ENCODE results near the gene AP2A2. TPM values are rescaled to one million over a fixed set of nuclear protein-coding genes. Genes with fewer than 3 reads are reported as not detected.

Gene AP2A2
- total RNA-seq, 2 experiments from 2014 or later = 24.9 to 43.0 TPM

DNA sequence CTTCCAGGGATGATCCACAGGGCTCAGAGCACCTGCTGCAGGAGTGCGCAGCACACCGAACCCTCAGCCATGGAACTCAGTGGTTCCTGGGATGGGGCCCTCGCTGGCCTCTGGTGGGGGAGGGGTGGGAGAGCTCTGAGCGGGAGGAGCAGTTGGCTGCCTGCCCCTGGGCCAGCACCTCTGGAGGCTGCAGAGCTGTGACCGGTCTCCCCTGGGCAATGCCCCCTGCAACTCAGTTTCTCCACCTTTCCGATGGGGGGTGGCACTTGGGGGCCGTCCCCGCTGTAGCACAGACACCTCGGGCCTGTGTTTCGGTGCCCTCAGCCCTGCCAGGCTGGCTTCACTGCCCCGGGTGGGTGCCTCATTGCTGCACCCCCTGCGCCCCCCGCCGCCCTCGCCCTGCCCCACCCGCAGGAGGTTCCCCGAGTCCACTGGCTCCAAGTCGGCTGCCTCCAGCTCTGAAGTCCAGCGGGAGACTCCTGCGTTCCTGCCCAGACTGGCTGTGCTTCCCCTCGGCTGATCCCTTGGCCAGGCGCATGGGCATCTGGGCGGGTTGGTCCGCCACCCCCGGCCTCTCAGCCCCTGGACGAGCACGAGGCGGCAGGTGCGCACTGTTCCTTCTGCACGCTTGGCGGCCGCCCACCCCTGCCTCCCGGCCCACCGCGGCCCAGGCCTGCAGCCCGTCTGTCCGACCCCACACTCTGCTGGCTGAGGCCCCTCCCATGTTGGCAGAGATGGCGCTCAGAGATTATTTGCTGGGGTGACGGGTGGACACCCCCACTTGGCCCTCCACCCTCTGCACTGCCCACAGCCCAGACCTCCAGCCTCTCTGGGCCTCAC, 109.0 kb downstream of the AP2A2 start:
- no peaks in the 10 kb centered on the region for H3K4me1 ChIP-seq (ENCODE audit: insufficient read depth, low read length, poor library complexity, severe bottlenecking)
- no peaks in the 10 kb centered on the region for H3K36me3 ChIP-seq (ENCODE audit: insufficient read depth, low read length)
- H3K4me3 ChIP-seq (ENCODE audit: low read depth, low read length, poor library complexity, severe bottlenecking) = no peak overlapping the region
- no peak for DNase-seq (ENCODE audit: low spot score)
- BruUV-seq (replicated peaks) = no TSS peak
- H3K27ac ChIP-seq (ENCODE audit: low read depth, low read length, poor library complexity, severe bottlenecking) = no peak overlapping the region
- no peaks in the 10 kb centered on the region for H3K79me2 ChIP-seq (ENCODE audit: insufficient read depth, low read depth, low read length)
- H3K9me2 ChIP-seq (ENCODE audit: insufficient read depth, low read length) = no peaks in the 10 kb centered on the region
- no peaks in the 10 kb centered on the region for H4K20me1 ChIP-seq (ENCODE audit: insufficient read depth, low read length)
- ChIA-PET CTCF (ENCODE audit: unreplicated experiment) (no interaction called here), POLR2A (no interaction called here)
- H3K4me2 ChIP-seq (ENCODE audit: low read length) = no peak overlapping the region
- TF ChIP-seq EZH2phosphoT487 (IDR thresholded peaks at IDR 0.05; ENCODE audit: borderline replicate concordance, low read depth, low read length) = no peak
- TF ChIP-seq, protein P1, sequence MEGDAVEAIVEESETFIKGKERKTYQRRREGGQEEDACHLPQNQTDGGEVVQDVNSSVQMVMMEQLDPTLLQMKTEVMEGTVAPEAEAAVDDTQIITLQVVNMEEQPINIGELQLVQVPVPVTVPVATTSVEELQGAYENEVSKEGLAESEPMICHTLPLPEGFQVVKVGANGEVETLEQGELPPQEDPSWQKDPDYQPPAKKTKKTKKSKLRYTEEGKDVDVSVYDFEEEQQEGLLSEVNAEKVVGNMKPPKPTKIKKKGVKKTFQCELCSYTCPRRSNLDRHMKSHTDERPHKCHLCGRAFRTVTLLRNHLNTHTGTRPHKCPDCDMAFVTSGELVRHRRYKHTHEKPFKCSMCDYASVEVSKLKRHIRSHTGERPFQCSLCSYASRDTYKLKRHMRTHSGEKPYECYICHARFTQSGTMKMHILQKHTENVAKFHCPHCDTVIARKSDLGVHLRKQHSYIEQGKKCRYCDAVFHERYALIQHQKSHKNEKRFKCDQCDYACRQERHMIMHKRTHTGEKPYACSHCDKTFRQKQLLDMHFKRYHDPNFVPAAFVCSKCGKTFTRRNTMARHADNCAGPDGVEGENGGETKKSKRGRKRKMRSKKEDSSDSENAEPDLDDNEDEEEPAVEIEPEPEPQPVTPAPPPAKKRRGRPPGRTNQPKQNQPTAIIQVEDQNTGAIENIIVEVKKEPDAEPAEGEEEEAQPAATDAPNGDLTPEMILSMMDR (conservative IDR thresholded peaks at IDR 0.05; ENCODE audit: low read length) = no peak
- intact Hi-C loops (cut with micrococcal nuclease; ENCODE audit: unreplicated experiment) = no loop called here
- H2AFZ ChIP-seq (ENCODE audit: low read length) = no peak overlapping the region
- H3K9me3 ChIP-seq (ENCODE audit: low read length) = no peaks in the 10 kb centered on the region

DNA sequence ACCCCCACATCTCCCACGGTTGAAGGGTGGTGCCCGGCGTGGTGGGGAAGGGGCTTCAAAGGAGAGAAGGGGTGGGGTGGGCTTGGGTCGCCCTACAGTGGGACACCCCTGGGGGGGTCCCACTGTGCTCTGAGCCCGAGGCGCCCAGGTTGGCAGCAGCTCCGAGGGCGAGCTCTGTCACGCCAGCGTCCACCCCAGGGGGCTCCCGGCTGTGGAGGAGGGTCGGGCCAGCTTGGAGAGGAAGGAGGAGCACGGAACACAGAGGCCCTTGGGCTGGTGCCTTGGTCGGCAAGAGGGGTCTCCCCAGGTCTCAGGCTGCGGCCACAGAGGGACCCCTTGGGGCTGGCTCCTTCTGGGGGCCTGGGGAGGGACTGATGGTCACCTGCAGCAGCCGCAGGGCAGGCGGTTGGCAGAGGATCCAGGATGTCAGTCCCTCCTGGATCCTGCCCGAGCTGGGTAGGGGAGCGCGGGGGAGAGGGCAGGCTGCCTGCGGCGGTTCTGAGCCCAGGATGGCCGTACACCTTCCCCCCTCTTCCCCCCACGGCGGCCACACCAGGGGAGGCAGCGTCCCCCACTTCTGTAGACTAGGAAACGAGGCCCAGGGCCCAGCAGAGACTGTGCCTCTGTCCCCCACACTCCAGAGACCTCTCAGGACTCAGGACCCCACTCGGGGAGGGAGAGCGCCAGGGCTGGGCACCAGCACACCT, 110.1 kb downstream of the AP2A2 start:
- no peaks in the 10 kb centered on the region for H3K9me3 ChIP-seq (ENCODE audit: low read length)
- no TSS peak for BruUV-seq (replicated peaks)
- no peak overlapping the region for H3K4me3 ChIP-seq (ENCODE audit: low read depth, low read length, poor library complexity, severe bottlenecking)
- no peak overlapping the region for H3K4me2 ChIP-seq (ENCODE audit: low read length)
- H3K4me1 ChIP-seq (ENCODE audit: insufficient read depth, low read length, poor library complexity, severe bottlenecking) = no peaks in the 10 kb centered on the region
- intact Hi-C loops (cut with micrococcal nuclease; ENCODE audit: unreplicated experiment) = no loop called here
- ChIA-PET CTCF (ENCODE audit: unreplicated experiment) (no interaction called here), POLR2A (no interaction called here)
- DNase-seq (ENCODE audit: low spot score) = no peak
- H2AFZ ChIP-seq (ENCODE audit: low read length) = no peak overlapping the region
- H3K27ac ChIP-seq (ENCODE audit: low read depth, low read length, poor library complexity, severe bottlenecking) = no peak overlapping the region
- no peaks in the 10 kb centered on the region for H3K79me2 ChIP-seq (ENCODE audit: insufficient read depth, low read depth, low read length)
- no peaks in the 10 kb centered on the region for H4K20me1 ChIP-seq (ENCODE audit: insufficient read depth, low read length)
- no peak for TF ChIP-seq EZH2phosphoT487 (IDR thresholded peaks at IDR 0.05; ENCODE audit: borderline replicate concordance, low read depth, low read length)
- TF ChIP-seq, protein P1 (conservative IDR thresholded peaks at IDR 0.05; ENCODE audit: low read length) = no peak
- H3K9me2 ChIP-seq (ENCODE audit: insufficient read depth, low read length) = no peaks in the 10 kb centered on the region
- no peaks in the 10 kb centered on the region for H3K36me3 ChIP-seq (ENCODE audit: insufficient read depth, low read length)

Measured in OCI-LY7 (cell line).